GM13977 (cell line): Measurements from ENCODE around the gene CCDC85A.

Source experiments
- DNase-seq: peaks from one replicate; pipeline ENCODE4 v3.0.0; 2012; ENCODE audit warnings: low spot score
- CTCF ChIP-seq: IDR thresholded peaks from 2 replicates; pipeline ENCODE4 v1.5.1; 2012; ENCODE audit warnings: mild to moderate bottlenecking, control low read depth; ENCODE audit not compliant: insufficient read depth; ENCODE audit errors: extremely low read depth, missing control alignments
- in situ Hi-C: fragments of 300-500 bp; cut with MboI; formaldehyde crosslinking; loops from one replicate; pipeline ENCODE4 v1.12.0; 2022; ENCODE audit warnings: low sequenced_read_pairs, low pct_unique_long_range_greater_than_20kb, mixed read lengths, inconsistent platforms; ENCODE audit not compliant: unreplicated experiment

CCDC85A gene

GRCh38 chr2:56204556-56204955 lies 20.8 kb downstream of the CCDC85A start:
- TF ChIP-seq CTCF = no peak
- in situ Hi-C loops = no loop called here
- DNase-seq = no peak

- in situ Hi-C loops = no loop called here
- no peak for TF ChIP-seq CTCF
- no peak for DNase-seq
Measured at GRCh38 chr2:56206250-56206649, 22.5 kb downstream of the CCDC85A start.

GRCh38 chr2:56207760-56208159 lies 24.0 kb downstream of the CCDC85A start:
- no peak for DNase-seq
- TF ChIP-seq CTCF = no peak
- in situ Hi-C loops = no loop called here

- no peak for DNase-seq
- in situ Hi-C loops = no loop called here
- no peak for TF ChIP-seq CTCF
Measured at GRCh38 chr2:56208380-56208779, 24.6 kb downstream of the CCDC85A start.

GRCh38 chr2:56209701-56210100 lies 25.9 kb downstream of the CCDC85A start:
- no peak for TF ChIP-seq CTCF
- in situ Hi-C loops = no loop called here
- DNase-seq = no peak

- DNase-seq = no peak
- no peak for TF ChIP-seq CTCF
- in situ Hi-C loops = no loop called here
Measured at GRCh38 chr2:56210291-56210690, 26.5 kb downstream of the CCDC85A start.

GRCh38 chr2:56211048-56211447 lies 27.3 kb downstream of the CCDC85A start:
- TF ChIP-seq CTCF = no peak
- in situ Hi-C loops = no loop called here
- DNase-seq = no peak
